ENCODE results near the gene LDB1.

Gene LDB1

GRCh38 chr10:102059987-102060386, 60.2 kb downstream of the LDB1 start:
- no peak for DNase-seq
